MM.1S (cell line): Measurements from ENCODE around the gene TSHR.
"Not testable (repeated sequence)": the region's sequence is repeated elsewhere in the genome, so short reads cannot be mapped to it uniquely, and the experiment has no call there.

Experiments used
- DNase-seq: peaks from one replicate; pipeline ENCODE4 v3.0.0-alpha.2; 2015
- H2AFZ ChIP-seq: fragments of 300-600 bp; sonication (generic); 2 replicates; pipeline ENCODE4 v1.6.0; 2016; ENCODE audit warnings: antibody characterized with exemption, low read length
- H3F3A ChIP-seq: fragments of 300-600 bp; sonication (generic); 2 replicates; pipeline ENCODE4 v1.6.1; 2016; ENCODE audit warnings: mild to moderate bottlenecking, antibody characterized with exemption, low read length, moderate library complexity, mixed read lengths; ENCODE audit not compliant: insufficient read depth
- H3K27ac ChIP-seq: fragments of 300-600 bp; sonication (generic); 2 replicates; pipeline ENCODE4 v1.5.1; 2016; ENCODE audit warnings: mild to moderate bottlenecking, low read length
- H3K27me3 ChIP-seq: fragments of 300-600 bp; sonication (generic); replicated peaks from 2 replicates; pipeline ENCODE4 v1.6.0; 2016; ENCODE audit warnings: low read length; ENCODE audit not compliant: insufficient read depth
- H3K36me3 ChIP-seq: fragments of 300-600 bp; sonication (generic); replicated peaks from 2 replicates; pipeline ENCODE4 v1.6.1; 2016; ENCODE audit warnings: mild to moderate bottlenecking, low read length, mixed read lengths; ENCODE audit not compliant: insufficient read depth
- H3K4me1 ChIP-seq: fragments of 300-600 bp; sonication (generic); 2 replicates; pipeline ENCODE4 v1.6.1; 2016; ENCODE audit warnings: low read length, mixed read lengths
- H3K4me2 ChIP-seq: fragments of 300-600 bp; sonication (generic); 2 replicates; pipeline ENCODE4 v1.6.0; 2016; ENCODE audit warnings: low read depth, low read length
- H3K4me3 ChIP-seq: fragments of 300-600 bp; sonication (generic); 2 replicates; pipeline ENCODE4 v1.5.1; 2016; ENCODE audit warnings: low read length, mixed read lengths
- H3K79me2 ChIP-seq: fragments of 300-600 bp; sonication (generic); 2 replicates; pipeline ENCODE4 v1.6.1; 2016; ENCODE audit warnings: mixed run types, low read length, mixed read lengths
- H3K9ac ChIP-seq: fragments of 300-600 bp; sonication (generic); 2 replicates; pipeline ENCODE4 v1.6.1; 2016; ENCODE audit warnings: low read length, mixed read lengths
- H3K9me2 ChIP-seq: fragments of 300-600 bp; sonication (generic); replicated peaks from 2 replicates; pipeline ENCODE4 v1.6.1; 2016; ENCODE audit warnings: mild to moderate bottlenecking, low read length, mixed read lengths; ENCODE audit not compliant: insufficient read depth
- H3K9me3 ChIP-seq: fragments of 300-600 bp; sonication (generic); replicated peaks from 2 replicates; pipeline ENCODE4 v1.6.1; 2016; ENCODE audit warnings: mild to moderate bottlenecking, low read length, mixed read lengths; ENCODE audit not compliant: insufficient read depth
- H4K20me1 ChIP-seq: fragments of 300-600 bp; sonication (generic); 2 replicates; pipeline ENCODE4 v1.6.1; 2016; ENCODE audit warnings: mild to moderate bottlenecking, low read length, moderate library complexity, mixed read lengths; ENCODE audit not compliant: insufficient read depth
- CTCF ChIP-seq: fragments of 300-600 bp; sonication (generic); IDR thresholded peaks from 2 replicates; pipeline ENCODE4 v1.5.1; 2016; ENCODE audit warnings: antibody characterized with exemption, low read length, mixed read lengths
- EZH2 ChIP-seq: fragments of 300-600 bp; sonication (generic); optimal IDR thresholded peaks from 2 replicates; pipeline ENCODE3; 2017; ENCODE audit warnings: low read depth, mild to moderate bottlenecking, antibody characterized with exemption, low read length, mixed read lengths
- EZH2phosphoT487 ChIP-seq: fragments of 300-600 bp; sonication (generic); IDR thresholded peaks from 2 replicates; pipeline ENCODE4 v1.6.1; 2018; ENCODE audit warnings: antibody characterized with exemption, low read length

The TSHR gene

GRCh38 chr14:81105378-81105777 is 150.0 kb downstream of the TSHR start:
- Histone ChIP-seq H3K4me2 (no peak overlapping the region), H2AFZ (no peak overlapping the region), H3K9me2 (no peaks in the 10 kb centered on the region), H4K20me1 (no peaks in the 10 kb centered on the region), H3K4me1 (no peaks in the 10 kb centered on the region), H3K36me3 (no peaks in the 10 kb centered on the region), H3K27me3 (no peaks in the 10 kb centered on the region), H3K4me3 (no peak overlapping the region), H3F3A (no peaks in the 10 kb centered on the region), H3K9ac (no peak overlapping the region), H3K79me2 (no peaks in the 10 kb centered on the region), H3K27ac (no peak overlapping the region), H3K9me3 (no peaks in the 10 kb centered on the region)
- no peak for TF ChIP-seq EZH2phosphoT487
- no peak for TF ChIP-seq EZH2
- no peak for TF ChIP-seq CTCF
- no peak for DNase-seq

GRCh38 chr14:81105961-81106360 is 150.5 kb downstream of the TSHR start:
- Histone ChIP-seq H3K36me3 (no peaks in the 10 kb centered on the region), H3K4me1 (no peaks in the 10 kb centered on the region), H3K79me2 (no peaks in the 10 kb centered on the region), H2AFZ (no peak overlapping the region), H3K4me2 (no peak overlapping the region), H4K20me1 (no peaks in the 10 kb centered on the region), H3K27ac (no peak overlapping the region), H3K9me2 (no peaks in the 10 kb centered on the region), H3K9ac (no peak overlapping the region), H3K27me3 (no peaks in the 10 kb centered on the region), H3K4me3 (no peak overlapping the region), H3K9me3 (no peaks in the 10 kb centered on the region), H3F3A (no peaks in the 10 kb centered on the region)
- DNase-seq, result no peak
- TF ChIP-seq EZH2 (no peak), CTCF (no peak)

- Histone ChIP-seq H3K9me2 (no peaks in the 10 kb centered on the region), H4K20me1 (no peaks in the 10 kb centered on the region), H3K79me2 (no peaks in the 10 kb centered on the region), H2AFZ (no peak overlapping the region), H3K36me3 (no peaks in the 10 kb centered on the region), H3K9me3 (no peaks in the 10 kb centered on the region), H3K4me1 (no peaks in the 10 kb centered on the region), H3F3A (no peaks in the 10 kb centered on the region), H3K9ac (no peak overlapping the region), H3K4me2 (no peak overlapping the region), H3K4me3 (no peak overlapping the region), H3K27ac (no peak overlapping the region), H3K27me3 (no peaks in the 10 kb centered on the region)
- TF ChIP-seq CTCF, result no peak
- no peak for DNase-seq
Observed at GRCh38 chr14:81110186-81110585, 154.8 kb downstream of the TSHR start.

- no peak overlapping the region for H3K9ac ChIP-seq
- H3K27me3 ChIP-seq, result no peaks in the 10 kb centered on the region
- H3K9me2 ChIP-seq, result no peaks in the 10 kb centered on the region
- H3F3A ChIP-seq, result no peaks in the 10 kb centered on the region
- H3K4me2 ChIP-seq, result no peak overlapping the region
- no peak overlapping the region for H2AFZ ChIP-seq
- DNase-seq, result no peak
- TF ChIP-seq EZH2 (no peak), CTCF (no peak), EZH2phosphoT487 (no peak)
- no peak overlapping the region for H3K27ac ChIP-seq
- no peaks in the 10 kb centered on the region for H3K79me2 ChIP-seq
- no peaks in the 10 kb centered on the region for H3K9me3 ChIP-seq
- H3K4me1 ChIP-seq, result no peaks in the 10 kb centered on the region
- H3K4me3 ChIP-seq, result no peak overlapping the region
- no peaks in the 10 kb centered on the region for H3K36me3 ChIP-seq
- no peaks in the 10 kb centered on the region for H4K20me1 ChIP-seq
Observed at GRCh38 chr14:81113176-81113575, 157.8 kb downstream of the TSHR start.

- not testable (repeated sequence) for H2AFZ ChIP-seq, H3K4me2 ChIP-seq, DNase-seq
Observed at GRCh38 chr14:81113945-81114820, 158.8 kb downstream of the TSHR start.

More at GRCh38 chr14:81113945-81114820, 158.8 kb downstream of the TSHR start:
- not testable (repeated sequence) for H3K4me1 ChIP-seq, H3K27ac ChIP-seq, H3K79me2 ChIP-seq, H3K9ac ChIP-seq, H3K36me3 ChIP-seq, H4K20me1 ChIP-seq, H3K27me3 ChIP-seq, H3K4me3 ChIP-seq, H3F3A ChIP-seq, H3K9me3 ChIP-seq, H3K9me2 ChIP-seq
